Neural cell (in vitro differentiated cells): ENCODE data around the gene CFAP45. TPM values are rescaled to one million over a fixed set of nuclear protein-coding genes. Genes with fewer than 3 reads are reported as not detected.

Experiments used
- H2AFZ ChIP-seq: fragments of 200-600, 300-800 bp; sonication (generic), shearing (Covaris generic); 2 replicates; pipeline ENCODE4 v1.6.0; 2014; ENCODE audit warnings: low read depth, mild to moderate bottlenecking, antibody characterized with exemption, low read length, moderate library complexity
- H3F3A ChIP-seq: fragments of 200-600 bp; shearing (Covaris generic); 2 replicates; pipeline ENCODE4 v1.6.1; 2016; ENCODE audit warnings: mild to moderate bottlenecking, moderate library complexity, mixed read lengths, antibody characterized with exemption, low read length; ENCODE audit not compliant: insufficient read depth, poor library complexity, severe bottlenecking
- H3K27ac ChIP-seq: fragments of 200-600, 300-800 bp; sonication (generic), shearing (Covaris generic); 2 replicates; pipeline ENCODE4 v1.5.1; 2014; ENCODE audit warnings: mild to moderate bottlenecking, low read length, moderate library complexity
- H3K27me3 ChIP-seq: fragments of 300-800, 200-600 bp; sonication (generic), shearing (Covaris generic); 2 replicates; pipeline ENCODE4 v1.6.0; 2014; ENCODE audit warnings: mild to moderate bottlenecking, low read depth, low read length, moderate library complexity; ENCODE audit not compliant: insufficient read depth
- H3K36me3 ChIP-seq: fragments of 300-800, 200-600 bp; sonication (generic), shearing (Covaris generic); 2 replicates; pipeline ENCODE4 v1.5.1; 2014; ENCODE audit warnings: mild to moderate bottlenecking, antibody characterized with exemption, low read length, moderate library complexity; ENCODE audit not compliant: insufficient read depth
- H3K4me2 ChIP-seq: fragments of 300-800, 200-600 bp; sonication (generic), shearing (Covaris generic); 2 replicates; pipeline ENCODE4 v1.6.0; 2014; ENCODE audit warnings: mild to moderate bottlenecking, low read length
- H3K4me3 ChIP-seq: fragments of 300-800, 200-600 bp; sonication (generic), shearing (Covaris generic); 2 replicates; pipeline ENCODE4 v1.5.1; 2014; ENCODE audit warnings: mild to moderate bottlenecking, low read length, moderate library complexity
- H3K79me2 ChIP-seq: fragments of 200-600 bp; shearing (Covaris generic); replicated peaks from 2 replicates; pipeline ENCODE4 v1.6.0; 2014; ENCODE audit warnings: mild to moderate bottlenecking, low read length, moderate library complexity; ENCODE audit not compliant: insufficient read depth
- H3K9ac ChIP-seq: fragments of 300-800, 200-600 bp; sonication (generic), shearing (Covaris generic); 2 replicates; pipeline ENCODE4 v1.6.1; 2016; ENCODE audit warnings: mild to moderate bottlenecking, low read length, mixed read lengths
- H3K9me2 ChIP-seq: fragments of 200-600 bp; shearing (Covaris generic); 2 replicates; pipeline ENCODE4 v1.6.1; 2016; ENCODE audit warnings: mild to moderate bottlenecking, low read length, mixed read lengths; ENCODE audit not compliant: insufficient read depth
- H3K9me3 ChIP-seq: fragments of 200-600, 300-800 bp; sonication (generic), shearing (Covaris generic); 2 replicates; pipeline ENCODE4 v1.6.1; 2016; ENCODE audit warnings: mild to moderate bottlenecking, mixed run types, low read length, moderate library complexity, mixed read lengths
- H4K20me1 ChIP-seq: fragments of 200-600 bp; shearing (Covaris generic); 2 replicates; pipeline ENCODE4 v1.6.1; 2016; ENCODE audit warnings: mild to moderate bottlenecking, mixed run types; ENCODE audit not compliant: insufficient read depth
- EP300 ChIP-seq: fragments of 450-650 bp; conservative IDR thresholded peaks from 2 replicates; pipeline ENCODE4 v1.6.1; 2014; ENCODE audit warnings: antibody characterized with exemption, mild to moderate bottlenecking, moderate library complexity; ENCODE audit not compliant: poor library complexity, severe bottlenecking
- EZH2 ChIP-seq: fragments of 200-600, 300-800 bp; shearing (Covaris generic), sonication (generic); IDR thresholded peaks from 2 replicates; pipeline ENCODE4 v1.6.1; 2014; ENCODE audit warnings: antibody characterized with exemption, low read length, borderline replicate concordance, mild to moderate bottlenecking; ENCODE audit not compliant: insufficient read depth, poor library complexity, severe bottlenecking
- MXI1 ChIP-seq: fragments of 450-650 bp; conservative IDR thresholded peaks from 2 replicates; pipeline ENCODE4 v1.6.1; 2014; ENCODE audit warnings: antibody characterized with exemption, mild to moderate bottlenecking; ENCODE audit not compliant: poor library complexity, severe bottlenecking
- POLR2AphosphoS5 ChIP-seq: IDR thresholded peaks from 2 replicates; pipeline ENCODE4 v1.6.1; 2012
- RAD21 ChIP-seq: fragments of 450-650 bp; conservative IDR thresholded peaks from 2 replicates; pipeline ENCODE4 v1.6.1; 2014; ENCODE audit warnings: antibody characterized with exemption, mild to moderate bottlenecking, moderate library complexity
- SMC3 ChIP-seq: fragments of 450-650 bp; conservative IDR thresholded peaks from 2 replicates; pipeline ENCODE4 v1.6.1; 2014; ENCODE audit warnings: antibody characterized with exemption, mild to moderate bottlenecking, moderate library complexity; ENCODE audit not compliant: poor library complexity
- TAF1 ChIP-seq: IDR thresholded peaks from 2 replicates; pipeline ENCODE4 v1.6.1; 2012; ENCODE audit warnings: low read depth
- polyA plus RNA-seq: library from polyadenylated mRNA; depleted of rRNA; stranded (reverse); fragments of >200 nt; gene quantifications from 2 replicates; pipeline ENCODE4 v1.2.3, GENCODE V29; 2014
- TF ChIP-seq, protein P1 (sequence below): IDR thresholded peaks from 2 replicates; pipeline ENCODE4 v1.6.1; 2012; ENCODE audit warnings: borderline replicate concordance
- TF ChIP-seq, protein P2 (sequence below): fragments of 450-650 bp; IDR thresholded peaks from 2 replicates; pipeline ENCODE4 v1.5.1; 2014; ENCODE audit warnings: antibody characterized with exemption, mild to moderate bottlenecking, moderate library complexity; ENCODE audit not compliant: poor library complexity, severe bottlenecking

The CFAP45 gene
- polyA plus RNA-seq, 1 donor from 2014 or later: 0.12 TPM

DNA sequence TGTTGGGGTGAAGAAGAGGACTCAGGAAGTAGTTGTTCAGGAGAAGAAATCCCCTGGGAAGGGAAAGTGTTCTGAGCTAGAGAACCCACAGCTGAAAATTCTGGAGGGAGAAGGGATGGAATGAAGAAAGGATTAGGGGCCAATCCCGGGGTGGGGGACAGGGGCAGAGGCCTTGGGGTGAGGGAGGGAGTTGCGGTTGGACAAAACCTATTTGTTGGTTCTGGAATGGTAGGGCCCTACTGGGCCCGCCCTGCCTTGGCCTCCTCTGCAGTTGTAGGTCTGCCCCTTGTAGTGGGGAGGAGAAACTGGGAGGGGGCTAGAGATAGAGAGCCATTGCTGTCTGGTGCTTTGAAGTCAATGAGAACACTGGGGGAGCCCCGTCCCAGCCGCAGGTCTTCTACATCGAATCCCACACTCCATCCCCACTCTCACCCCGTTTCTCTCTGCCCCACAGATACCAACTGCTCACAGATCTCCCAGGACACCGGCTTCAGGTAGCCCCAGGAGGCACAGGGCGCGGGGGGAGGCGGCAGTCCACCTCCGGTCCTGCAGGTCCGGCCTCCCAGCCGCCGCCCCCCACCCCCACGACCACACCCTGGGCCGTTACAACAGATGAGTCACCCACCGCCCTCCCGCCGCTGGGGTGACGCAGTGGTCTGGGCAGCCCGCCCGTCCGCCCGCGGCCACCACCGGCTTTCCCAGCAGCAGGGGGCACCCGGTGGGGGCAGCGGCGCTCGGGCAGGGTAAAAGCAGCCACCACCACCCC is 24.2 kb upstream of the CFAP45 start:
- H3K9me3 ChIP-seq: no peaks in the 10 kb centered on the region
- no peaks in the 10 kb centered on the region for H4K20me1 ChIP-seq
- H3K36me3 ChIP-seq: no peaks in the 10 kb centered on the region
- TF ChIP-seq, protein P1, sequence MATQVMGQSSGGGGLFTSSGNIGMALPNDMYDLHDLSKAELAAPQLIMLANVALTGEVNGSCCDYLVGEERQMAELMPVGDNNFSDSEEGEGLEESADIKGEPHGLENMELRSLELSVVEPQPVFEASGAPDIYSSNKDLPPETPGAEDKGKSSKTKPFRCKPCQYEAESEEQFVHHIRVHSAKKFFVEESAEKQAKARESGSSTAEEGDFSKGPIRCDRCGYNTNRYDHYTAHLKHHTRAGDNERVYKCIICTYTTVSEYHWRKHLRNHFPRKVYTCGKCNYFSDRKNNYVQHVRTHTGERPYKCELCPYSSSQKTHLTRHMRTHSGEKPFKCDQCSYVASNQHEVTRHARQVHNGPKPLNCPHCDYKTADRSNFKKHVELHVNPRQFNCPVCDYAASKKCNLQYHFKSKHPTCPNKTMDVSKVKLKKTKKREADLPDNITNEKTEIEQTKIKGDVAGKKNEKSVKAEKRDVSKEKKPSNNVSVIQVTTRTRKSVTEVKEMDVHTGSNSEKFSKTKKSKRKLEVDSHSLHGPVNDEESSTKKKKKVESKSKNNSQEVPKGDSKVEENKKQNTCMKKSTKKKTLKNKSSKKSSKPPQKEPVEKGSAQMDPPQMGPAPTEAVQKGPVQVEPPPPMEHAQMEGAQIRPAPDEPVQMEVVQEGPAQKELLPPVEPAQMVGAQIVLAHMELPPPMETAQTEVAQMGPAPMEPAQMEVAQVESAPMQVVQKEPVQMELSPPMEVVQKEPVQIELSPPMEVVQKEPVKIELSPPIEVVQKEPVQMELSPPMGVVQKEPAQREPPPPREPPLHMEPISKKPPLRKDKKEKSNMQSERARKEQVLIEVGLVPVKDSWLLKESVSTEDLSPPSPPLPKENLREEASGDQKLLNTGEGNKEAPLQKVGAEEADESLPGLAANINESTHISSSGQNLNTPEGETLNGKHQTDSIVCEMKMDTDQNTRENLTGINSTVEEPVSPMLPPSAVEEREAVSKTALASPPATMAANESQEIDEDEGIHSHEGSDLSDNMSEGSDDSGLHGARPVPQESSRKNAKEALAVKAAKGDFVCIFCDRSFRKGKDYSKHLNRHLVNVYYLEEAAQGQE: no peak
- no peak for TF ChIP-seq RAD21
- no peak for TF ChIP-seq TAF1
- no peak for TF ChIP-seq SMC3
- no peak for TF ChIP-seq MXI1
- no peak for TF ChIP-seq EZH2
- TF ChIP-seq, protein P2, sequence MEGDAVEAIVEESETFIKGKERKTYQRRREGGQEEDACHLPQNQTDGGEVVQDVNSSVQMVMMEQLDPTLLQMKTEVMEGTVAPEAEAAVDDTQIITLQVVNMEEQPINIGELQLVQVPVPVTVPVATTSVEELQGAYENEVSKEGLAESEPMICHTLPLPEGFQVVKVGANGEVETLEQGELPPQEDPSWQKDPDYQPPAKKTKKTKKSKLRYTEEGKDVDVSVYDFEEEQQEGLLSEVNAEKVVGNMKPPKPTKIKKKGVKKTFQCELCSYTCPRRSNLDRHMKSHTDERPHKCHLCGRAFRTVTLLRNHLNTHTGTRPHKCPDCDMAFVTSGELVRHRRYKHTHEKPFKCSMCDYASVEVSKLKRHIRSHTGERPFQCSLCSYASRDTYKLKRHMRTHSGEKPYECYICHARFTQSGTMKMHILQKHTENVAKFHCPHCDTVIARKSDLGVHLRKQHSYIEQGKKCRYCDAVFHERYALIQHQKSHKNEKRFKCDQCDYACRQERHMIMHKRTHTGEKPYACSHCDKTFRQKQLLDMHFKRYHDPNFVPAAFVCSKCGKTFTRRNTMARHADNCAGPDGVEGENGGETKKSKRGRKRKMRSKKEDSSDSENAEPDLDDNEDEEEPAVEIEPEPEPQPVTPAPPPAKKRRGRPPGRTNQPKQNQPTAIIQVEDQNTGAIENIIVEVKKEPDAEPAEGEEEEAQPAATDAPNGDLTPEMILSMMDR: no peak
- TF ChIP-seq EP300: no peak
- TF ChIP-seq POLR2AphosphoS5: no peak
- no peak overlapping the region for H3K4me2 ChIP-seq
- H3K79me2 ChIP-seq: no peaks in the 10 kb centered on the region
- no peak overlapping the region for H3K9ac ChIP-seq
- peaks cover 21% of the 10 kb centered on the region for H3K27me3 ChIP-seq
- H3K27ac ChIP-seq: no peak overlapping the region
- H3K9me2 ChIP-seq: no peaks in the 10 kb centered on the region
- no peak overlapping the region for H3K4me3 ChIP-seq
- no peak overlapping the region for H2AFZ ChIP-seq
- H3F3A ChIP-seq: no peaks in the 10 kb centered on the region

DNA sequence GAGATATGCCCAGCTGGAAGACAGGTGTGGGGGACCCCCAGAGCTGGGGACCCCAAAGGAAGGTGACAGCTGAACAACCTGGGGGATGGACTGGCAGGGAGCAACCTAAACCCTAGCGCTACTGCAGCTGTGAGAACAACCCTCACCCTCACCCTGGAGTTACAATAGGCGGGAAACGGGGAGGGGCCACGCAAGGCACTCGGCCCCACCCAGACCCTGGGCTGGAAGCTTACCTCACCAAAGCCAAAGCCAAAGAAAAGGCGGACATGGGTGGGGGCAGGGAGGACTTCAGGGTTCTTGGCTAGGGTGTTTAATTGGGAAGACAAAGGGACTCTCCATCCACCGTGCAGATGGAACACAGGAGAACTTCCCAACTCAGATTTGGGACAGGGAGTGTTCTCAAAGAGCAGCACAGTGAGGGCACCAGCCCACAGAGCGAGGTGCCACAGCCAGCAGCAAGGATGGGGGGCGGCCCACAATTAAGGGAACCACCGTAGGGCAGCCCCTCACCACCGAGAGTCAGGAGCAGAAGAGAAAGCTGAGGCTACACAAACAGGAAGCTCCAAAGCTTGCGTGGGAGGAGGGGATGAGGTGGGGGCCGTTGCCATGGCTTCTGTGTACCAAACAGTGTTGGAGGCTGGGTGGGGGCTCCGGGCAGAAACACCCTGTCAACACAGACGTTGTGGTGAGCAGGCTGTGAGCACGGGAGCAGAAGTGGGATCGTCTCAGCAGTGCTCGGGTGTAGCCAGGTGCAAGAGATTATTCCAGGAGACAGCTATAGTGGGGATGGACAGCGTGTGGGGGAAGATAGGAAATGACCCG is 23.4 kb upstream of the CFAP45 start:
- H3K9ac ChIP-seq: no peak overlapping the region
- no peaks in the 10 kb centered on the region for H3F3A ChIP-seq
- TF ChIP-seq TAF1: no peak
- no peak for TF ChIP-seq RAD21
- no peak for TF ChIP-seq MXI1
- H3K4me3 ChIP-seq: no peak overlapping the region
- no peaks in the 10 kb centered on the region for H3K79me2 ChIP-seq
- H3K36me3 ChIP-seq: no peaks in the 10 kb centered on the region
- no peak overlapping the region for H3K4me2 ChIP-seq
- H4K20me1 ChIP-seq: no peaks in the 10 kb centered on the region
- H3K9me2 ChIP-seq: no peaks in the 10 kb centered on the region
- no peaks in the 10 kb centered on the region for H3K9me3 ChIP-seq
- H3K27me3 ChIP-seq: peaks cover 21% of the 10 kb centered on the region
- H2AFZ ChIP-seq: no peak overlapping the region
- H3K27ac ChIP-seq: no peak overlapping the region
